ENCODE results near the gene CCDC141.
"Not testable (repeated sequence)": the region's sequence is repeated elsewhere in the genome, so short reads cannot be mapped to it uniquely, and the experiment has no call there.

Gene CCDC141, protein sequence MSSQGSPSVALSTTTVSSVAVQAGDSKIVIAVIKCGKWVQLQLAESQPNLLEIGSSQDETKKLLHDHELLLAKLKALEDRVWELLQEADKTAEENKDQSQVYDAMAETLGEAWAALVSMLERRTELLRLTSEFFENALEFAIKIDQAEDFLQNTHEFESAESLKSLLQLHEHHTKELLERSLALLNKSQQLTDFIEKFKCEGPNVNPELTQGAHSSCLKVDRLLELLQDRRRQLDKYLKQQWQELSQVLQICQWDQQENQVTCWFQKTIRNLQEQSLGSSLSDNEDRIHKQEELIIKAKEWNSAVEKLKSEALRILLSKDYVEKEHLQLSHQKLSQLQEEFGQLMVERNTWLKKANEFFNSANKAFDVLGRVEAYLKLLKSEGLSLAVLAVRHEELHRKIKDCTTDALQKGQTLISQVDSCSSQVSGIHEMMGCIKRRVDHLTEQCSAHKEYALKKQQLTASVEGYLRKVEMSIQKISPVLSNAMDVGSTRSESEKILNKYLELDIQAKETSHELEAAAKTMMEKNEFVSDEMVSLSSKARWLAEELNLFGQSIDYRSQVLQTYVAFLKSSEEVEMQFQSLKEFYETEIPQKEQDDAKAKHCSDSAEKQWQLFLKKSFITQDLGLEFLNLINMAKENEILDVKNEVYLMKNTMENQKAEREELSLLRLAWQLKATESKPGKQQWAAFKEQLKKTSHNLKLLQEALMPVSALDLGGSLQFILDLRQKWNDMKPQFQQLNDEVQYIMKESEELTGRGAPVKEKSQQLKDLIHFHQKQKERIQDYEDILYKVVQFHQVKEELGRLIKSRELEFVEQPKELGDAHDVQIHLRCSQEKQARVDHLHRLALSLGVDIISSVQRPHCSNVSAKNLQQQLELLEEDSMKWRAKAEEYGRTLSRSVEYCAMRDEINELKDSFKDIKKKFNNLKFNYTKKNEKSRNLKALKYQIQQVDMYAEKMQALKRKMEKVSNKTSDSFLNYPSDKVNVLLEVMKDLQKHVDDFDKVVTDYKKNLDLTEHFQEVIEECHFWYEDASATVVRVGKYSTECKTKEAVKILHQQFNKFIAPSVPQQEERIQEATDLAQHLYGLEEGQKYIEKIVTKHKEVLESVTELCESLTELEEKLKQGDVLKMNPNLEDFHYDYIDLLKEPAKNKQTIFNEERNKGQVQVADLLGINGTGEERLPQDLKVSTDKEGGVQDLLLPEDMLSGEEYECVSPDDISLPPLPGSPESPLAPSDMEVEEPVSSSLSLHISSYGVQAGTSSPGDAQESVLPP (N-terminal part only)

GRCh38 chr2:179049546-179050311, at the start of gene CCDC141:
TSS of gene CCDC141 (minus strand) at chr2:179050137. CDS start at chr2:179049941, 196 bp downstream.
- DNase-seq: no peak

- no peak for DNase-seq
Observed at GRCh38 chr2:179098080-179098689, 48.2 kb upstream of the CCDC141 start.

- DNase-seq: no peak
Observed at GRCh38 chr2:179097131-179097530, 47.2 kb upstream of the CCDC141 start.

DNA sequence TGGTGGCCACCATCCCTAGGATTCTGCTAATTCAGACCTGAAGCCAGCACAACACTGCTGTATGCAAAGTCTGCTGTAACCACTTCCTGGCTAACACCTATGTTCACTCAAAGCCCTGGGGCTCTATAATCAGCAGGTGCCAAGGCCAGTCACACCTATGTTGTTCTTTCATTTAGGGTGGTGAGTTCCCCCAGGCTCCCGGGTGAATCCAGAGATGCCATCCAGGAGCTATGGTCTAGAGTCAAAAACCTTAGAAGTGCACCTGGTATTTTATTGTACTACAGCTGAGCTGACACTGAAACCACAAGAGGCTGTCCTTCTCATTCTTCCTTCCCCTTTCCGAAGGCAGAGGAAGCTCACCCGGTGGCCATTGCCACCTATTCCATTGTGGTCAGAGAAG, 46.2 kb upstream of the CCDC141 start:
- no peak for DNase-seq

- not testable (repeated sequence) for DNase-seq
Observed at GRCh38 chr2:179092912-179093311, 43.0 kb upstream of the CCDC141 start.

- no peak for DNase-seq
Observed at GRCh38 chr2:179082697-179083096, 32.8 kb upstream of the CCDC141 start.

DNA sequence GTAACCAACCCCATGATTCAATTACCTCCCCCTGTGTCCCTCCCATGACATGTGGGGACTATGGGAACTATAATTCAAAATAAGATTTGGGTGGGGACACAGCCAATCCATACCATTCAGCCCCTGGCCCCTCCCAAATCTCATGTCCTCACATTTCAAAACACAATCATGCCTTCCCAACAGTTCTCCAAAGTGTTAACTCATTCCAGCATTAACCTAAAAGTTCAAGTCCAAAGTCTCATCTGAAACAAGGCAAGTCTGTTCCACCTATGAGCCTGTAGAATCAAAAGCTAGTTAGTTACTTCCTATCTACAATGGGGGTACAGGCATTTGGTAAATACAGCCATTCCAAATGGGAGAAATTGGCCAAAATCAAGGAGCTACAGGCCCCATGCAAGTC, 32.0 kb upstream of the CCDC141 start:
- DNase-seq: no peak

GRCh38 chr2:179072527-179072926, 22.6 kb upstream of the CCDC141 start:
- no peak for DNase-seq

DNA sequence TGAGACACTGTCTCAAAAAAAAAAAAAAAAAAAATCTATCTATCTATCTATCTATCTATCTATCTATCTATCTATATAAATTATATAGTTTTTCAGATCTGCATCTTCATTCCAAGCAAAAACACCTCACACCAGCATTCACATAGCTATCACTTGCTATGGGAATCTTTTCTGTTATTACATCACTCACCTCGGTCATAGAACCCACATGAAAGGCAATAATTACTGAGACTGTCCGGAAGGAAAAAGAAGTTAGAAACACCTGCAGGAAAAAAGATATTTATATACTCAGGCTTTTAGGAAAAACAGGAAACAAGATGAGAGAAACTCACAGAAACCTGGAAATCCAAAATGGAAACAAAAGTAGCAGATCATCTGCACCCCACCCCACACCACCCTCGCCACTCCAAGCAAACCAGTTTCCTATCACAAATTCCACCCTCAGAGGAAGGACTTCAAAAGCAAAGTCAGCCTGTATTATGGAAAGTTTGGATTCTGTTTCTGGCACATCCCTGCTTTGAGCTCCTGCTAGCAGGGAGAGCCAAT, 21.9 kb upstream of the CCDC141 start:
- DNase-seq: no peak

DNA sequence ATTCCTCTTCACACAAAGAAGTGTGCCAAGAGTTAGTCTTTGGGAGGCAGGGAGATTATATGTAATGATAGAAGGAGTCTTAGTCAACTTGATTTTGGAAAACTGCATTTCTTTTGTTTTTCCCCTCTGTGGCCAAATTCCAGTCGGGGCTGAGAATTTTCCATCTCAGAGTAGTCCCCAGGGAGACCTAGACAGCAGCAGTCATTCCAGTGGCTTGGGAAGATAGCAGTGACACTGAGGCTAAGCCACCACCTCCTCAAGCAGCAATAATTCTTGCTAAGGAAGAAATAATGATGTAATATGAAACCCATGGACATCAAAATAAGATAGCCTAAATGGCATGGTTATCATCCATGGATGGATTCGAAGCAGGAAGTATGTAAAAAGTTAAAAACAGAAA, 21.0 kb upstream of the CCDC141 start:
- no peak for DNase-seq

DNA sequence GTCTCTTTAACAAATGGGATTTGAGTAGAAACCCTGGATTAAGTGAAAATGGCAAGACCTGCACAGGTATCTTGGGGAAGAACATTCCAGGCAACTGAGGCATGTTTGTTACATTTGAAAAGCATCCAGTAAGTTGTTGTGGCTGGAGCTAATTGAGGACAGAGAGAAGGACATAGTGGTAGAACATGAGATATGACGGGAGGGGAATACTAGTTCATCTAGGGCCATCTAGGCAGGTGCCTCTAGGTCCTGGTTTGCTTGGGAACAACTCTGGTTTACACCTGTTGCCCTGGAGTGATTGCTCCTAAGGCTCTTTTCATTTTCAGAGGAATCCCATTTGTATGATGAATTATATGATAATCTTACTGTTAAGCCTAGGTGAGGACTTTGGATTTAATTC, 19.7 kb upstream of the CCDC141 start:
- DNase-seq: no peak

- no peak for DNase-seq
Observed at GRCh38 chr2:179068991-179069643, 19.2 kb upstream of the CCDC141 start.

- no peak for DNase-seq
Observed at GRCh38 chr2:179059026-179059700, 9.2 kb upstream of the CCDC141 start.

GRCh38 chr2:179057737-179058136, 7.8 kb upstream of the CCDC141 start:
- no peak for DNase-seq

- not testable (repeated sequence) for DNase-seq
Observed at GRCh38 chr2:179053568-179053967, 3.6 kb upstream of the CCDC141 start.

- no peak for DNase-seq
Observed at GRCh38 chr2:179051250-179051649, 1.3 kb upstream of the CCDC141 start.

DNA sequence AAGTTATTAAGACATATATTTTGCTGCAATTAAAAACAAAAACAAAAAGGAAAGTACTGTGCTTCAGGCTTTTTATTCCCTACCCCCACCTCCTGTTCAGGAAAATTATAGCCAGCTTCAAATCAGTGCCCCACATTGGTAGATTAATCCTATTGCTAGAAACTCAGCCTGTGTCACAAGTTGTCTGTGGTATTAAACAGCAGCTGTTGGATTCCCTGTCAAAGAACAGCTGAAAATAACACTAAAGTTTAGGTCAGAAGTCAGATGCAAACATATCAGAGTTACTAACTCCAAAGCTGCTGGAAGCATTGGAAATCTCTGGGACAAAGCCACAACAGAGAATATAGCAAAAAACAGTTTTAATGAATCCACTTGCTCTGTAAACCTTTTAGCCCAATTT, 818 bp upstream of the CCDC141 start:
- no peak for DNase-seq

DNA sequence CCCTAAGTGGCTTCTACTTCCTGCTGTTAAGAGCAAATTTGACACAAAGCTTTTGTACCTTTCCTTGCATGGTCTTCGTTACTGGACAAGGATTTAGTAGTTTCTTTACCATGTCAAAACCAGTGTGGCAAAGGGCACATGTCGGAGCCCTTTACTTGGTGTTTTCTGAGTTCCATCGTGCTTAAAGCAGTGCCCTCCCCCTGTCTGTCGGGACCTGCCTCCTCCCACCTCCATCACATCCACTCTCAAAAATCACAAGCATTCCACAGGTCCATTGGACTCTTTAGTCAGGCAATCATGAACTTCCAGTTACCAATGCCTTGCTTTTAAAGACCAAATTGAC, 763 bp downstream of the CCDC141 start:
- no peak for DNase-seq

DNA sequence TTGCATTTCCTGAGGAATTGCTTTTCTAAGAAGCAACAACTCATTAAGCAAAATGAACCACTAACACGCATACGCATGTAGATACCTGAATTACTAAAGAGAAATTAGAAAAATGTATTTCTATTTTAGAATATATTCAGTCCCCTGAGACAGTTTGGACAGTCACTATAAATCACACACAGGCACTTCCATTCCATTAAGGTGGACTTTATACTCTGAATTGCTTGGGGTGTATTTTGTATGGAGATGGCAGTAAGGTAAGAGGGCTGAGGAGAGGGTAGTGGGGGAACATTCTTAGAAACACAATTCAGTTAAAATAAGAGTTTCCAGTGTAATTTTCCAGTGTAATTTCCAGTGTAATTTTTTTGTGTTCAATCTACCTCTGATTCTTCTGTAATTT, 1.8 kb downstream of the CCDC141 start:
- DNase-seq: no peak

GRCh38 chr2:179045602-179046001, 4.3 kb downstream of the CCDC141 start:
- not testable (repeated sequence) for DNase-seq

DNA sequence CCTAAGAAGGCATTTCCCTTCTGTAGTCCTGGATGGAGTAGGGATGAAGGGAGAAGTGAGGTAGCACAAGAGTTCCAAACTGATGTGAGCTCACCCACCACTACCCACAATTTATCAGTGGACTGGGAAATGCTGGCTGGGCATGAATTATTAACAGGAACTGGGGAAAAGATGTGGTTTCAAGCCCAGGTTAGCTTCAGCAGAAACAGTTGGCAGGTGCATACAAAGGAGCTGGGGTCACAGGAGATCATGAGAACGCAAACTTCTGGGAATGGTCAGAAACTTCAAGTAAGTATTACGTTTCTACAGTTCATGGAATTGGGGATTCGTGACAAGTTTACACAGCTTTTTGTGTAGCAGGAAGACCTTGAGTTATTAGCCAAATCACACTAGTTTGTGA, 5.4 kb downstream of the CCDC141 start:
- DNase-seq: no peak
